SU-DHL-6 (cell line): ENCODE data around the gene RABL6.

ENCODE experiments used
- H2AFZ ChIP-seq: fragments of 200-600 bp; sonication (generic); 2 replicates; pipeline ENCODE4 v1.6.1; 2014; ENCODE audit warnings: low read depth, mild to moderate bottlenecking, moderate library complexity, mixed read lengths, antibody characterized with exemption, low read length; ENCODE audit not compliant: severe bottlenecking
- H3F3A ChIP-seq: fragments of 200-600 bp; shearing (Covaris generic); 2 replicates; pipeline ENCODE4 v1.6.0; 2016; ENCODE audit warnings: antibody characterized with exemption, mild to moderate bottlenecking; ENCODE audit not compliant: insufficient read depth
- H3K27ac ChIP-seq: fragments of 200-600 bp; sonication (generic); 2 replicates; pipeline ENCODE4 v1.5.1; 2016; ENCODE audit warnings: low read depth, mild to moderate bottlenecking, low read length, moderate library complexity, mixed read lengths
- H3K27me3 ChIP-seq: fragments of 200-600 bp; sonication (generic), shearing (Covaris generic); 2 replicates; pipeline ENCODE4 v1.6.0; 2014; ENCODE audit warnings: mild to moderate bottlenecking, low read length
- H3K36me3 ChIP-seq: fragments of 200-600 bp; sonication (generic); 2 replicates; pipeline ENCODE4 v1.6.1; 2014; ENCODE audit warnings: mild to moderate bottlenecking, low read length, mixed read lengths
- H3K4me2 ChIP-seq: fragments of 300-600, 200-600 bp; shearing (Covaris generic), sonication (generic); 2 replicates; pipeline ENCODE4 v1.6.0; 2014; ENCODE audit warnings: low read length, low read depth, mild to moderate bottlenecking; ENCODE audit not compliant: poor library complexity, severe bottlenecking
- H3K4me3 ChIP-seq: fragments of 200-600 bp; sonication (generic); 2 replicates; pipeline ENCODE4 v1.5.1; 2014; ENCODE audit warnings: antibody characterized with exemption, low read length, mild to moderate bottlenecking, mixed read lengths; ENCODE audit not compliant: insufficient read depth, poor library complexity, severe bottlenecking
- H3K79me2 ChIP-seq: fragments of 200-600 bp; sonication (generic); 2 replicates; pipeline ENCODE4 v1.6.1; 2014; ENCODE audit warnings: mild to moderate bottlenecking, low read length, moderate library complexity; ENCODE audit not compliant: insufficient read depth
- H3K9ac ChIP-seq: fragments of 200-600 bp; sonication (generic); 2 replicates; pipeline ENCODE4 v1.7.0; 2014; ENCODE audit warnings: mild to moderate bottlenecking, low read length
- H3K9me2 ChIP-seq: fragments of 200-600 bp; sonication (generic); replicated peaks from 2 replicates; pipeline ENCODE4 v1.6.1; 2014; ENCODE audit warnings: low read length; ENCODE audit not compliant: insufficient read depth
- H3K9me3 ChIP-seq: fragments of 200-600 bp; sonication (generic); 2 replicates; pipeline ENCODE4 v1.6.1; 2014; ENCODE audit warnings: low read length, mixed read lengths; ENCODE audit not compliant: insufficient read depth
- H4K20me1 ChIP-seq: fragments of 200-600 bp; sonication (generic); 2 replicates; pipeline ENCODE4 v1.6.1; 2014; ENCODE audit warnings: low read depth, mild to moderate bottlenecking, antibody characterized with exemption, low read length, moderate library complexity, mixed read lengths
- CTCF ChIP-seq: fragments of 200-600 bp; sonication (generic); IDR thresholded peaks from one replicate; pipeline ENCODE4 v1.5.1; 2017; ENCODE audit warnings: antibody characterized with exemption, mild to moderate bottlenecking, low read length, moderate library complexity; ENCODE audit not compliant: insufficient read depth, poor library complexity, severe bottlenecking
- EZH2phosphoT487 ChIP-seq: fragments of 200-600 bp; sonication (generic), shearing (Covaris generic); conservative IDR thresholded peaks from 2 replicates; pipeline ENCODE4 v1.6.1; 2018; ENCODE audit warnings: mild to moderate bottlenecking, antibody characterized with exemption, low read length, moderate library complexity, mixed read lengths

The RABL6 gene

DNA sequence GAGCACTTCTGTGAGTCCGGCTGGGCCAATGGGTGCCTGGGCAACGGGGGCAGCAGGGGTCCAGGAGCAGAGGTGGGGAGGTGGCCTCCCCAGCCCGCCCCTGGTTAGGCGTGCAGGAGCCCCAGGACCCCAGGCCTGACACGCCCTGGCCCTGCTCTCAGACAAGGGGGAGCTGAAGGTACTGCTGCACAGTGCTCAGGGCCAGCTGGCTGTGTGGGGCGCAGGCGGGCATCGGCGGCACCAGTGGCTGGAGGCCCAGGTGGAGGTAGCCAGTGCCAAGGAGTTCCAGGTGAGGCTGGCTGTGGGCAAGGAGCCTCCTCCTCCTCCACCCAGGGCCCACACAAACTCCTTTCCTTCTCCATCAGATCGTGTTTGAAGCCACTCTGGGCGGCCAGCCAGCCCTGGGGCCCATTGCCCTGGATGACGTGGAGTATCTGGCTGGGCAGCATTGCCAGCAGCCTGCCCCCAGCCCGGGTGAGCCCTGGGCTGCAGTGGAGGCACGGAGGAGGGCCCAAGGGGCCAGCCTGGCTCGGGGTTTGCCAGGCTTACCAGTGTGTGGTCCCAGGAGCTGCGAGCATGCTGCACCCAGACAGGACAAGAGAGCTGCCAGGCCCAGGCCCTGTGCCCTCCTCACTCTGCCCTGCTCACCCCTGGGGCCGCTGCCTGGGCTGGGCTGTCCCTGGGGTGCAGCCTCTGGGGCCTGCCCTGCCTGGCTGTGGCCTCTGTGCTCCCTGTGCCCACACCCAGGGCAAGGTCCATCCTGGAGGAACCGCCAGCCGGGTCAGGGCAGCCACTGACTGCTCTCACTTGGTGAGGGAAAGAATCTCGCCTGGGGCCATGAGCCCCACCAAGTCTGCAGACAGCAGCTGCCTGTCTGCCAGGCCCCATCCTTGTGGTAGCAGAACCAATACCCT is 51.4 kb downstream of the RABL6 start:
- Histone ChIP-seq H3K36me3 (no peaks in the 10 kb centered on the region), H2AFZ (no peak overlapping the region), H3K9me3 (no peaks in the 10 kb centered on the region), H3F3A (no peaks in the 10 kb centered on the region), H3K4me2 (no peak overlapping the region), H3K79me2 (no peaks in the 10 kb centered on the region; the same call in 1 of the 2 replicates), H3K4me3 (no peak overlapping the region), H3K27me3 (no peaks in the 10 kb centered on the region), H3K9me2 (no peaks in the 10 kb centered on the region), H3K9ac (no peak overlapping the region), H4K20me1 (no peaks in the 10 kb centered on the region), H3K27ac (no peak overlapping the region)
- TF ChIP-seq EZH2phosphoT487: no peak
- no peak for TF ChIP-seq CTCF

DNA sequence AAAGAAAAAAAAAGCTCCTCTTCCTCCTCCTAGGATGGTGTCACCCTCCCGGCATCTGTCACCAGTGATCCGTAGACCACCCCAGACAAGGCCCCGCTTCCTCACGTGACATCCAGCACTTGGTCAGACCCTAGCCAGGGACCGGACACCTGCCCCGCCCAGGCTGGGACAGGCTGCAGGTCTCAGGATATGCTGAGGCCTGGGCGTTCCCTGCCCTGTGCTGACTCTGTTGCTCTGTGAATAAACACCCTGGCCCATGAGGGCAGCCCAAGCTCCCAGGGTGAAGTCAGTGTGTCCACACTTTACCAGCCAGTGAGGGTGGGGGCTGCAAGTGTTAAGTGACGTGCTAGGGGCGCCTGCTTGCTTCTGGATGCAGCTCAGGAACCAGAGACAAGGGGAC is 52.8 kb downstream of the RABL6 start:
- H2AFZ ChIP-seq: no peak overlapping the region
- H3K36me3 ChIP-seq: no peaks in the 10 kb centered on the region
- H3K4me2 ChIP-seq: no peak overlapping the region
- TF ChIP-seq EZH2phosphoT487 (no peak), CTCF (no peak)
- no peaks in the 10 kb centered on the region for H4K20me1 ChIP-seq
- no peaks in the 10 kb centered on the region for H3K9me2 ChIP-seq
- H3K79me2 ChIP-seq: peaks cover 7% of the 10 kb centered on the region; the same call in 1 of the 2 replicates
- H3K27ac ChIP-seq: no peak overlapping the region
- no peak overlapping the region for H3K9ac ChIP-seq
- no peaks in the 10 kb centered on the region for H3K27me3 ChIP-seq
- H3K9me3 ChIP-seq: no peaks in the 10 kb centered on the region
- no peak overlapping the region for H3K4me3 ChIP-seq
- H3F3A ChIP-seq: no peaks in the 10 kb centered on the region

DNA sequence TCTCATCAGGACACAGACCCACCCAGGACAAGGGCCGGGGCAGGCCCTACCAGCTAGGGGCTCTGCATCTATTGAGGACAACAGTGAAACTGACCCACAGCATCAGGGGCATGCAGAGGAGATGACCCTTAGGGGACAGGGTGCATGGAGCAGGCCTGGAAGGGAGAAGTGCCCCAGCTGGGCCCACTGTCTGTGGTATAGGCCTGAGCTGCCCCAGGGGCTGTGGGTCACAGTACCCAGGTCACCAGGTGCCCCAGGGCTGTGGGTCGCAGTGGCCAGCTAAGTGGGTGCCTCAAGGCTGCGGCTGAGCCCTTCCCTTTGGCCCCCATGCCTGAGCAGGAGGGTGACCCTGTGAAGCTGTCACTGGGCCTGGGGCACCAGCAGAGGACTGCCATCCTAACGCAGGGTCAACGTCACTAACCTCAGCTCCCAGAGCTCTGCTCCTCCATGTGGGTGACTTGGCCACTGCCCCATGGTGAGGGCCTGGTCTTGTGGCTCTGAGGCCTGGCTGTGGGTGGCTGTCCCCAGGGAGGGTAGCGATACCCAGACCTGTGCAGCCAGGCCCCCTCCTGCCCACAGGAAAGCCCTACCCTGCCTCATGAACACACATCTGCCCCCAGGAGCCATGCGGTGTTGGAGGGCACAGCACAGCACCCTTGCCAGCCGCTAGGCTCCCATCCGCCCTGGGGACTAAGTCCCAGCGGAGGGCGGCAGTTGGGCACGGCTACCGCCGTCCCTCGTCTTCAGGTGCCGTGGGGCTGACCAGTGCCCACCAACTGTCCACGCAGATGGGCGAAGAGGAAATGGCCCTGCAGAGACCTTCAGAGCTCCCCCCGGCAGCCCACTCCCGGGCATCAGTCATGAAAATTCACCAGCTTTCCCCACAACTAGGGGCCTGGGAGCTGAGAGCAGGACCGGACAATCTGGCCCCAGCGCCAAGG is 53.5 kb downstream of the RABL6 start:
- TF ChIP-seq EZH2phosphoT487: no peak
- no peak for TF ChIP-seq CTCF

More for the DNA sequence above, 53.5 kb downstream of the RABL6 start:
- H3K4me2 ChIP-seq: no peak overlapping the region
- H3K27me3 ChIP-seq: no peaks in the 10 kb centered on the region
- peaks cover 11% of the 10 kb centered on the region; the same call in 1 of the 2 replicates for H3K79me2 ChIP-seq
- H3K36me3 ChIP-seq: no peaks in the 10 kb centered on the region
- no peak overlapping the region for H3K4me3 ChIP-seq
- no peaks in the 10 kb centered on the region for H3K9me3 ChIP-seq
- H3K9ac ChIP-seq: no peak overlapping the region
- H2AFZ ChIP-seq: no peak overlapping the region
- no peaks in the 10 kb centered on the region for H3F3A ChIP-seq
- H3K27ac ChIP-seq: no peak overlapping the region
- H4K20me1 ChIP-seq: no peaks in the 10 kb centered on the region
- H3K9me2 ChIP-seq: no peaks in the 10 kb centered on the region
